H1 (cell line): ENCODE results near the gene DLGAP3. TPM values are rescaled to one million over a fixed set of nuclear protein-coding genes. Genes with fewer than 3 reads are reported as not detected.

Experiments
- BCL11A ChIP-seq, 2 experiments: IDR thresholded peaks; one replicate each; pipeline ENCODE4 v1.6.1; 2011; ENCODE audit warnings: low read depth in 2 of 2, low read length in 2 of 2, mild to moderate bottlenecking in 2 of 2
- CTCF ChIP-seq, 3 experiments: IDR thresholded peaks; 1 replicate in 2 of 3; 2 replicates in 1 of 3; pipeline versions ENCODE4 v1.5.1 to v1.6.1; 2011; ENCODE audit warnings: low read length in 3 of 3, mild to moderate bottlenecking in 3 of 3, inconsistent platforms in 2 of 3, low read depth in 1 of 3, moderate library complexity in 1 of 3; ENCODE audit not compliant: insufficient read depth in 1 of 3; ENCODE audit errors: control extremely low read depth in 1 of 3
- GABPA ChIP-seq: IDR thresholded peaks from 2 replicates; pipeline ENCODE4 v1.6.1; 2011; ENCODE audit warnings: mild to moderate bottlenecking, low read length, moderate library complexity, borderline replicate concordance; ENCODE audit not compliant: insufficient read depth
- GTF2F1 ChIP-seq: IDR thresholded peaks from 2 replicates; pipeline ENCODE4 v1.6.1; 2012; ENCODE audit warnings: low read depth, low read length, improper control_type of control experiment, borderline replicate concordance
- SP4 ChIP-seq: IDR thresholded peaks from 2 replicates; pipeline ENCODE4 v1.6.1; 2012; ENCODE audit warnings: low read length, inconsistent platforms
- TAF1 ChIP-seq: IDR thresholded peaks from 2 replicates; pipeline ENCODE4 v1.6.1; 2011; ENCODE audit warnings: mild to moderate bottlenecking, low read depth, low read length
- TEAD4 ChIP-seq: IDR thresholded peaks from 2 replicates; pipeline ENCODE4 v1.6.1; 2012; ENCODE audit warnings: low read depth, low read length, inconsistent platforms, mixed read lengths
- polyA plus RNA-seq, 7 experiments: library from polyadenylated mRNA; depleted of rRNA in 3 of 7; stranded (reverse) in 5 of 7; unstranded in 2 of 7; fragments of >200 nt in 5 of 7; fragments of 200-250 nt in 2 of 7; gene quantifications; 1 replicate in 5 of 7; 2 replicates in 1 of 7; 4 replicates in 1 of 7; pipeline versions ENCODE4 v1.2.1 to v1.2.3, GENCODE V29; 2011 to 2013; ENCODE audit warnings: missing spikeins in 2 of 7, mixed read lengths in 2 of 7
- total RNA-seq: library from RNA; stranded (reverse); fragmentation: NEBNext Ultra II Directional; extraction: Animal tissue kit (Norgen Biotek cat#: 25700); gene quantifications from 2 replicates; pipeline ENCODE4 v1.2.1, GENCODE V29; 2021

The DLGAP3 gene
- total and polyA plus RNA-seq, 2 of the 8 experiments (the other 6 are each of a cell fraction or from before 2014, with no cell fraction given): 3.8 to 13.2 TPM

GRCh38 chr1:34816778-34817177, 112.7 kb downstream of the DLGAP3 start (continued):
- no peak for TF ChIP-seq CTCF (IDR thresholded peaks at IDR 0.05; ENCODE audit: control extremely low read depth in 1 of 3, insufficient read depth in 1 of 3, low read depth in 1 of 3, low read length in 3 of 3)
- TF ChIP-seq SP4: no peak
- TF ChIP-seq GABPA: no peak
- TF ChIP-seq TEAD4: no peak
- no peak for TF ChIP-seq BCL11A (IDR thresholded peaks at IDR 0.05; ENCODE audit: low read depth in 2 of 2, low read length in 2 of 2)
- no peak for TF ChIP-seq TAF1
- TF ChIP-seq GTF2F1: no peak
